Measurements from ENCODE around the gene METTL4.
A peak's percentile ranks its signal among the peaks of the same experiment; 100 is the strongest.

Gene METTL4

DNA sequence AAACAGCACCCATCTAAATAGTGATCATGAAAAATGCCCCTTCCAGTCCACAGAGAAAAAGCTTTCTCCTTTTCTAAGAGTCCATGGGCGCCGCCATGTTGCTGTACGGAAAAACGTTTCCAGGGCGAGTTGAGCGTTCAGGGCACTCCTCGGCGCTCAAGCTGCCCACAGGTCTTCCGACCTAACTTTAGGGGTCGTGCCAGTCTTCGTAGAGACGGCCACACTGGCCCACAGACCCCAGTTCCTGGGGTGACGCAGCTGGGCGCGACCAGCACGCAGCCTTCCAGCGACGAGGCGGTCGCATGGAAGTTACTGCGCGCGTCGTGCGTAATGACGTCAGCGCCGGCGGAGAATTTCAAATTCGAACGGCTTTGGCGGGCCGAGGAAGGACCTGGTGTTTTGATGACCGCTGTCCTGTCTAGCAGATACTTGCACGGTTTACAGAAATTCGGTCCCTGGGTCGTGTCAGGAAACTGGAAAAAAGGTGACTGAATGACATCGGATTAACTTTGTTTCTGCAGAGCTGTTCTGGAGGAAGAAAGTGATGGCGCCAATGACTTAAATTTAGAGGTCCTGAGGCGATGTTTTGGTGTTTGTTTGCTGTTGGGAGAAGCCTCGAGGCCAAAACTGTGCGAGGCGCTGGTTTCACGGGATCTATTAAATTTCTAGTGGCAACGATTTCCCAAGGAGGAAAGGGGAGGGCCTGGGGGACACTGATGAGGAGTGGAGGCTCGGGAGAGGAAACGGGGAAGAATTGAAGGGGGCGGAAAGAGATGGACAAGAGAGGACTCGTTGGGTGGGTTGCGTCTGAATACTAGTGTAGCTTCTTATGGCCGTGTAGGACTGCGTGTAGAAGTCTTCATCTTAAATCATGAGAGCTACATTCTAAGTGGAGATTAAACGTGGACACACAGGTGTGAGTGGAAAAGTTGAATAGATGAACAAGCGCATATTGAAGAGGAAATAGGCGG lies at the start of gene METTL4, which contains the start of gene NDC80 (continued):
- TF ChIP-seq RBAK (tag by site-specific recombination; IDR thresholded peaks at IDR 0.05) (no peak), PBX3 (CRISPR knock-in tag; IDR thresholded peaks at IDR 0.05) (peak; percentile 76; the same call in 1 of the 2 replicates), ZNF76 (tag by site-specific recombination; IDR thresholded peaks at IDR 0.05; ENCODE audit: borderline replicate concordance, low read depth) (peak; percentile 80), ZNF629 (tag by site-specific recombination; IDR thresholded peaks at IDR 0.05) (peak; percentile 89), ZBTB1 (tag by site-specific recombination; IDR thresholded peaks at IDR 0.05) (no peak), BCL11B (tag by site-specific recombination; IDR thresholded peaks at IDR 0.05; ENCODE audit: low read depth) (no peak), ATF2 (tag by site-specific recombination; IDR thresholded peaks at IDR 0.05; ENCODE audit: low read depth) (peak; percentile 99), ZNF501 (tag by site-specific recombination; IDR thresholded peaks at IDR 0.05) (peak; percentile 76; the same call in 1 of the 2 replicates), ZNF214 (tag by site-specific recombination; IDR thresholded peaks at IDR 0.05; ENCODE audit: borderline replicate concordance) (no peak), ZBTB20 (tag by site-specific recombination; IDR thresholded peaks at IDR 0.05) (peak; percentile 53; the same call in 1 of the 2 replicates), ZNF146 (tag by site-specific recombination; IDR thresholded peaks at IDR 0.05) (no peak), YY1 (tag by site-specific recombination; IDR thresholded peaks at IDR 0.05) (peak; percentile 91), ZXDB (tag by site-specific recombination; IDR thresholded peaks at IDR 0.05) (peak; percentile 83), ZNF580 (tag by site-specific recombination; IDR thresholded peaks at IDR 0.05) (peak; percentile 64), YY2 (tag by site-specific recombination; IDR thresholded peaks at IDR 0.05) (peak; percentile 92), FEZF1 (tag by site-specific recombination; IDR thresholded peaks at IDR 0.05) (0 out of 2 replicates have a peak, but pooled peaks have one; percentile 36), ZBTB21 (tag by site-specific recombination; IDR thresholded peaks at IDR 0.05) (peak; percentile 79), EGR2 (tag by site-specific recombination; IDR thresholded peaks at IDR 0.05; ENCODE audit: low read depth) (0 out of 2 replicates have a peak, but pooled peaks have one; percentile 1), SP3 (tag by site-specific recombination; IDR thresholded peaks at IDR 0.05) (peak; percentile 76), ZNF155 (tag by site-specific recombination; IDR thresholded peaks at IDR 0.05) (no peak), ZNF660 (tag by site-specific recombination; IDR thresholded peaks at IDR 0.05) (peak; percentile 81), ZFP69B (tag by site-specific recombination; IDR thresholded peaks at IDR 0.05) (0 out of 2 replicates have a peak, but pooled peaks have one; percentile 18), PRDM1 (tag by site-specific recombination; IDR thresholded peaks at IDR 0.05) (peak; percentile 41; the same call in 1 of the 2 replicates), ZNF473 (tag by site-specific recombination; IDR thresholded peaks at IDR 0.05) (no peak), TSHZ1 (tag by site-specific recombination; IDR thresholded peaks at IDR 0.05; ENCODE audit: borderline replicate concordance) (0 out of 2 replicates have a peak, but pooled peaks have one; percentile 18), KLF8 (tag by site-specific recombination; IDR thresholded peaks at IDR 0.05) (0 out of 2 replicates have a peak, but pooled peaks have one; percentile 26), ZFP37 (tag by site-specific recombination; IDR thresholded peaks at IDR 0.05) (no peak), ZNF324 (tag by site-specific recombination; IDR thresholded peaks at IDR 0.05) (peak; percentile 54; the same call in 1 of the 2 replicates), ZBTB8A (tag by site-specific recombination; IDR thresholded peaks at IDR 0.05) (peak; percentile 67)
- TF ChIP-seq, protein P1, sequence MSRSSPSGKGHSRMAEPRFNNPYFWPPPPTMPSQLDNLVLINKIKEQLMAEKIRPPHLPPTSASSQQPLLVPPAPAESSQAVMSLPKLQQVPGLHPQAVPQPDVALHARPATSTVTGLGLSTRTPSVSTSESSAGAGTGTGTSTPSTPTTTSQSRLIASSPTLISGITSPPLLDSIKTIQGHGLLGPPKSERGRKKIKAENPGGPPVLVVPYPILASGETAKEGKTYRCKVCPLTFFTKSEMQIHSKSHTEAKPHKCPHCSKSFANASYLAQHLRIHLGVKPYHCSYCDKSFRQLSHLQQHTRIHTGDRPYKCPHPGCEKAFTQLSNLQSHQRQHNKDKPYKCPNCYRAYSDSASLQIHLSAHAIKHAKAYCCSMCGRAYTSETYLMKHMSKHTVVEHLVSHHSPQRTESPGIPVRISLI (tag by site-specific recombination; IDR thresholded peaks at IDR 0.05) = peak; percentile 94
- TF ChIP-seq, protein P2, sequence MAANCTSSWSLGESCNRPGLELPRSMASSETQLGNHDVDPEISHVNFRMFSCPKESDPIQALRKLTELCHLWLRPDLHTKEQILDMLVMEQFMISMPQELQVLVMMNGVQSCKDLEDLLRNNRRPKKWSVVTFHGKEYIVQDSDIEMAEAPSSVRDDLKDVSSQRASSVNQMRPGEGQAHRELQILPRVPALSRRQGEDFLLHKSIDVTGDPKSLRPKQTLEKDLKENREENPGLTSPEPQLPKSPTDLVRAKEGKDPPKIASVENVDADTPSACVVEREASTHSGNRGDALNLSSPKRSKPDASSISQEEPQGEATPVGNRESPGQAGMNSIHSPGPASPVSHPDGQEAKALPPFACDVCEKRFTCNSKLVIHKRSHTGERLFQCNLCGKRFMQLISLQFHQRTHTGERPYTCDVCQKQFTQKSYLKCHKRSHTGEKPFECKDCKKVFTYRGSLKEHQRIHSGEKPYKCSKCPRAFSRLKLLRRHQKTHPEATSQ (tag by site-specific recombination; IDR thresholded peaks at IDR 0.05) = no peak

Measured in HEK293 (cell line).